ENCODE data around the gene AMHR2.
A peak's percentile ranks its signal among the peaks of the same experiment; 100 is the strongest.
"Not testable (repeated sequence)": the region's sequence is repeated elsewhere in the genome, so short reads cannot be mapped to it uniquely, and the experiment has no call there.

Gene AMHR2

GRCh38 chr12:53414756-53415417 lies 8.8 kb upstream of the AMHR2 start:
- DNase-seq (ENCODE audit: low spot score): no peak

DNA sequence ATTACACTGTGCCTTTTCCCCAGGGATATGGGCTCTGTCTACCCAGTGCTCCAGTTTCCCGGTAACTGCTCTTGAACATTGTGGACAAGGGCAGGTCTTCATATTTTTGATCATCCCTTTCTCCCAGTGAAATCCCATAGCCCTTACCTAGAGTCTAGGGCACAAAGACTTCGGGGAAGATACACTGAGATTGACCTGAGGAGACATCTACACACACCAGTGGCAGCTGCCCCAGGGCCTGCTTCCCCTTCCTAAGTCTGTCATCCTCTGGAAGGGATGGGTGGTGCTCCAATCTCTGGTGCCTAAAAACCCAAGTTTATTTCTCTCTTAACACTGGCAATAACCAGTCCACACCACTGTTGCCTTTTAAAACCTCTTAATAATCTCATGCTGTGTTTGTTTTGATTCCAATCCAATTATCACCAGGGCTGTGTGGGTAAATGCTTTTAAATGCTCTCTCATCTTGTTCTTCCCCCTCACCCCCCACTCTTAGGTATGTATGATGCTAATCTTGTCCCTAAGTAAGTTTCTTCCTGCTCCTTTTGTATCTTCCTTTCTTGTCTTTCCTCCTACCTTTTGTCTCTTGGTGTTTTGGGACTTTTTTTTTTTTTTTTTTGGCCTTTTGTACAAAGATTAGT lies 7.8 kb upstream of the AMHR2 start:
- not testable (repeated sequence) for DNase-seq (ENCODE audit: low spot score)

- DNase-seq (ENCODE audit: low spot score): not testable (repeated sequence)
These were observed 6.3 kb upstream of the AMHR2 start for GRCh38 chr12:53417291-53417816.

GRCh38 chr12:53418221-53418620 lies 5.4 kb upstream of the AMHR2 start:
- no peak for DNase-seq (ENCODE audit: low spot score)

GRCh38 chr12:53419756-53420155 lies 3.9 kb upstream of the AMHR2 start:
- no peak for DNase-seq (ENCODE audit: low spot score)

GRCh38 chr12:53422247-53422646 lies 1.4 kb upstream of the AMHR2 start:
- DNase-seq (ENCODE audit: low spot score): not testable (repeated sequence)

DNA sequence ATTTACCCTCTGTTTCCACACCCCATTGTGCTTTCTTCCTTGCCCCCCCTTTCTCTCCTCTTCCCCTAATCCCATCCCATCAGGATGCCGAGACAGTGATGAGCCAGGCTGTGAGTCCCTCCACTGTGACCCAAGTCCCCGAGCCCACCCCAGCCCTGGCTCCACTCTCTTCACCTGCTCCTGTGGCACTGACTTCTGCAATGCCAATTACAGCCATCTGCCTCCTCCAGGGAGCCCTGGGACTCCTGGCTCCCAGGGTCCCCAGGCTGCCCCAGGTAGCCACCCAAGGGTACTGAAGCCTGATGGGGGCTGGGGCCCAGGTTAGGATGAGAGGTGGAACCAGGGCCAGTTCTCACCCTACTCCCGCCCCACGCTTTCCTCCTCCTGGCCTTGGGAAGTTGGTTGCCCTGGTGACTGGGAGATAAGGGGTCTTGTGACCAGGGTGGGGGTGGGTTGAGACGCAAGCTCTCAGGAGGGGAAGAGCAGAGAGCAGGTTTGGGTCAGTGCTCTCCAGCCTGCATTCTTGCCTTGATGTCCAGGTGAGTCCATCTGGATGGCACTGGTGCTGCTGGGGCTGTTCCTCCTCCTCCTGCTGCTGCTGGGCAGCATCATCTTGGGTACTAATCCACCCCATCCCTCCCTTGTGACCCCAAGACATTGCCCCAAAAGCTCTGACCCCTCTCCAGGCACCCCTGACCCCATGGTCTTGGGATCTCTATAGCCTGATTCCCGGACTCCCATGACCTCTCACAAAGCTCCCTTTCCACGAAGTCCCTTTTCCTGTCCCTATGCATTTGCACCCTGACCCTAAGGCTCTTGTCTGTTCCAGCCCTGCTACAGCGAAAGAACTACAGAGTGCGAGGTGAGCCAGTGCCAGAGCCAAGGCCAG lies 1.2 kb downstream of the AMHR2 start:
- DNase-seq (ENCODE audit: low spot score): no peak

- no peak for DNase-seq (ENCODE audit: low spot score)
These were observed 2.0 kb downstream of the AMHR2 start for GRCh38 chr12:53425515-53426150.

GRCh38 chr12:53427905-53428594 lies 4.4 kb downstream of the AMHR2 start:
- peak; percentile 32 for DNase-seq (ENCODE audit: low spot score)

DNA sequence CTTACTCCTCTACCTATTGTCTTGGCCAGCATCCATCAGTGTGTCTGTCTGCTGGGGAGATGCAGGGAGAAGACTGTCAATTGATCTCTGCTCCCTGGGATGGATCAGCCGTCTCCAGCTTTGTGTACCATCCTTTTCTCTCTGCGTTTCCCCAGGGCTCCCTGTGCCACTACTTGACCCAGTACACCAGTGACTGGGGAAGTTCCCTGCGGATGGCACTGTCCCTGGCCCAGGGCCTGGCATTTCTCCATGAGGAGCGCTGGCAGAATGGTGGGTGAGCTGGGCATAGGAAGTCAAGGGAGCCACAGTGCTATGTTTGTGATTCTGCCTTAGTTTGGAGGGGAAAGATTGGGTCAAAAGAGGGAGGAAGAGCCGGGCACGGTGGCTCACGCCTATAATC lies 5.1 kb downstream of the AMHR2 start:
- no peak for DNase-seq (ENCODE audit: low spot score)

DNA sequence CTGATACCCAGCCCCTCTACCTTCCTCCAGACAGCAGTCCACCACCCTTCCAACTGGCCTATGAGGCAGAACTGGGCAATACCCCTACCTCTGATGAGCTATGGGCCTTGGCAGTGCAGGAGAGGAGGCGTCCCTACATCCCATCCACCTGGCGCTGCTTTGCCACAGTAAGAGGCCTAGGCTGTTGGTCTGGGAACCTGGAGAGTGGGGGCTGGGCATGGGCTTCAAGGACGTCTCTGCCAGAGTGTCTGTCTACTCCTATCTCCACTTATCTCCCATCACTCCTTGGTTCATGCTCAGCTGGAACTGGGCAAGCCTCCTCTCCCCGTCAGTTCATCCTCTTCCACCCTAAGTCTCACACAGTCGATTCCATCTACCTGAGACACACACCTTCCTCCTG lies 6.5 kb downstream of the AMHR2 start:
- DNase-seq (ENCODE audit: low spot score): no peak

DNA sequence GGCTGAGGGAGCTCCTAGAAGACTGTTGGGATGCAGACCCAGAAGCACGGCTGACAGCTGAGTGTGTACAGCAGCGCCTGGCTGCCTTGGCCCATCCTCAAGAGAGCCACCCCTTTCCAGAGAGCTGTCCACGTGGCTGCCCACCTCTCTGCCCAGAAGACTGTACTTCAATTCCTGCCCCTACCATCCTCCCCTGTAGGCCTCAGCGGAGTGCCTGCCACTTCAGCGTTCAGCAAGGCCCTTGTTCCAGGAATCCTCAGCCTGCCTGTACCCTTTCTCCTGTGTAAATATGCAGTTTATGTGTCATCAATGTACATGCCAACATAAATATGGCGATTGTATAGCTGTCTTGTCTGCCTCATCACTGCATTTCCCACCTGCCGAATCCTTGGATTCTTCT lies 7.5 kb downstream of the AMHR2 start:
- DNase-seq (ENCODE audit: low spot score): no peak

DNA sequence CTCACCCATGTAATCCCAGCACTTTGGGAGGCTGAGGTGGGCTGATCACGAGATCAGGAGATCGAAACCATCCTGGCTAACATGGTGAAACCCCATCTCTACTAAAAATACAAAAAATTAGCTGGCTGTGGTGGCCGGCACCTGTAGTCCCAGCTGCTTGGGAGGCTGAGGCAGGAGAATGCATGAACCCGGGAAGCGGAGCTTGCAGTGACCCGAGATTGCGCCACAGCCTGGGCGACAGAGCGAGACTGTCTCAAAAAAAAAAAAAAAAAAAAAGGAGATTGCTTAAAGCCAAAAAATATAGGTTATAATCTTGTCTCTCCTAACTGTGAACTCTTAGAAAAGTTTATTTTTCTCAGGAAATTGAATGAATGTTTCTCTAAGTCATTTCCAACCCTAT lies 11.7 kb downstream of the AMHR2 start:
- DNase-seq (ENCODE audit: low spot score): not testable (repeated sequence)

DNA sequence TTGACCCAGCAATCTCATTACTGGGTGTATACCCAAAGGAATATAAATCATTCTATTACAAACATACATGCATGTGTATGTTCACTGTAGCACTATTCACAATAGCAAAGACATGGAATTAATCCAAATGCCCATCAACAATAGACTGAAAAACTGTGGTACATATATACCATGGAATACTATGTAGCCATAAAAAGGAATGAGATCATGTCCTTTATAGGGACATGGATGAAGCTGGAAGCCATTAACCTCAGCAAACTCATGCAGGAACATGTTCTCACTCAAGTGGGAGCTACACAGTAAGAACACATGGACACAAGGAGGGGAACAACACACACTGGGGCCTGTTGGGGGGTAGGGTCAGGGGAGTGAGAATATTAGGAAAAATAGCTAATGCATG lies 15.9 kb downstream of the AMHR2 start:
- not testable (repeated sequence) for DNase-seq (ENCODE audit: low spot score)

- DNase-seq (ENCODE audit: low spot score): peak; percentile 100
These were observed 17.6 kb downstream of the AMHR2 start, which contains the start of gene PRR13 for GRCh38 chr12:53441040-53441833. Gene PRR13 (plus strand): TSS chr12:53441734. CDS start chr12:53442715, 981 bp downstream.

DNA sequence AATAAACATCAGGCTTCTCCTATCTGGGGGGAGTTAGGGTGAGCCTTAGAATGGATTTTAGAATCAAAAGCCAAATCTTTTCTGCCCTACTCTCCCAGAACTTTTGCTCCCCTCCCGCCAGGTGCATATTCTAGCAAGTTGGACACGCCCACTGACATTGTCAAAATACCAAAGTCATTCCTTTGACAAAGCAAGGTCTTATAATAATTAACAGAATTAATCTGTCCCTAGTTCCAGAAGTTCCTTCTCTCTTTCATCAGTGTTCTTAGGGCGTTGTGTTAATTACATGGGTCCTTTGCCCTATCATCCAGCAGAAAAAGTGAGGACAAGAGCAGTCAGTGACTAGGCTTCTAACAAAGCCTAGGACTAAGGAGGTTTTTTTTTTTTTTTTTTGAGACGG lies 20.3 kb downstream of the AMHR2 start:
- DNase-seq (ENCODE audit: low spot score): no peak

GRCh38 chr12:53444593-53445325 lies 21.1 kb downstream of the AMHR2 start:
- not testable (repeated sequence) for DNase-seq (ENCODE audit: low spot score)

DNA sequence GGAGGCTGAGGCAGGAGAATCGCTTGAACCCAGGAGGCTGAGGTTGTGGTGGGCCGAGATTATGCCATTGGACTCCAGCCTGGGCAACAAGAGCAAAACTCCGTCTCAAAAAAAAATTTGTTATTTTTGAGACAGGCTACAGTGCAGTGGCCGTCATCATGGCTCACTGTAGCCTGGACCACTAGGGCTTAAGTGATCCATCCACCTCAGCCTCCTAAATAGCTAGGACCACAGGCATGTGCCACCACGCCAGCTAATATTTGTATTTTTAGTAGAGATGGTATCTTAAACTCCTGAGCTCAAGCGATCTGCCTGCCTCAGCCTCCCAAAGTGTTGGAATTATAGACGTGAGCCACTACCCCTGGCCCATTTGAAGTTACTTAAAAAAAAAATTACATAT lies 27.3 kb downstream of the AMHR2 start:
- no peak for DNase-seq (ENCODE audit: low spot score)

DNA sequence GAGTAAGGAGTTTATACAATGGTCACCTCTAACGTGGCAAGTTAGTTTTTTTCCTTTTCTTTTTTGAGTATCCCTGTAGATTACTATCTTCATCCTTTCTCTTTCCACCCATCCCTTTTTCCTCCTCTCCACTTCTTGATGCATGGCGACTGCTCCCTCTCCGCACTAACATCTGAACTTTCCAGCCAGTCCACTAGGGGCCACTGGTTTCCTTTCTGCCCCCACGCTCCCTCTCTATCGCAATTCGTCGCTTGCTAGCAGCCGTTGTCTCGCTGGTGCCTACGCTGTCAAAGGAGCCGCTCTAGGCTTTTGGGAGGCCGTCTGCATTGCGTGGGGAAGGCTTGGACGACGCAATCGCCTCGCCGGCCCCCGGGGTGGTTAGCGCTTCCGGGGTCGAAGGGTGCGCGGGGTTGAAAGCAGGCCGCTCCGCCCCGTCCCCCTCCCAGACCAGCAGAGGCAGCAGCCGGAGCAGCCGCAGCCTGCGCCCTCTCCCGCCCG lies 28.1 kb downstream of the AMHR2 start, which contains the start of gene PCBP2:
PCBP2 (plus strand) TSS at position 442 of the 498 bp plus-strand sequence. CDS start 2,699 bp downstream, outside the sequence.
- DNase-seq (ENCODE audit: low spot score): peak; percentile 98

Data from CD4-positive, alpha-beta T cell treated with Interleukin-15 for 4 hours (primary cell).